NCI-H446 treated with DMSO at 0.1 percent for 48 hours (cell line): Measurements from ENCODE around the gene CDH4.

Experiments used
- DNase-seq: peaks from one replicate; lab custom pipeline; 2025; lab: John Stamatoyannopoulos, UW

Gene CDH4

DNA sequence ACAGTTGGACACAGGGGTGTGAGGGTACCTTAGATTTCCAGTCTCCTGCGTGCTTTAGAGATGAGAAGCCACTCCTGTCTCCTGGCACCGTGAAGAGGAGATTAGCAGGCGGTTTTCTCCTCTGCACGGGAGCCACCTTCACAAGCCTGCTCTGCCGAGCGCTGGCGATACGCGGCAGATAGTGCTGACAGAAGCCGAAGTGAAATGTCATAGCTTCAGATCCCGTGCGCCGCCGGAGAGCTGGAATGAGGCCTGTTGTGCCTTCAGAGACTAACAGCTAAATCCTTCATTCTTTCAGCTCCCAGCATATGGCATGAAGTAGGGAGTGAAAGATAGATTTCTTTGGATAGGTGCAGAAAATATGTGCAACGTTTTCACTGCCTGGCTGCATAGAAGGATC lies 442.6 kb downstream of the CDH4 start:
- DNase-seq = no peak

GRCh38 chr20:61695741-61696140 lies 443.7 kb downstream of the CDH4 start:
- DNase-seq = no peak

DNA sequence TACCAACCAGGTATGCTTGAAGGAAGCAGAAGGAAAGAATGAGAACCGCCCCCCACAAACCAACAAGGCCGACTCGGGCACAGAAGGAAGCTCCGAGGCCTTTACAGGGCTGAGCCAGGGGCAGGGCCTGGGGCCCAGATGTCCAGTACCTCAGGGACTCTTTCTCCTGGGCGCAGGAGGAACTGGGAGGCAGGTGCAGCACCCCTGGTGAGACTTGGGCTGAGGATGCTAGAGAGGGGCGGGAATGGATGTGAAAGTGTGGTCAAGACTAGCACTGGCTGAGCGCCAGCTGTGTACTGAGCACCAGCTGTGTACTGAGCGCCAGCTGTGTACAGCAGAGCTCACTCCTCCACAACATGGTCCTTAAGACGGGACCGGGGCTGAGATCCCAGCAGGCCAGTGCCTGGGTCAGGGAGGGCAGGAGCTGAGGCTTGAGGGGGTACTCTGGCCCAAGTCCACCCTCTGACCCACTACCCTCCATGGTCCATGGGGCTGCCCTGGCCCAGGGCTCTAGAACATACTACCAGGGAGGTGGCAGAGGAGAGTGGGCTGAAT lies 444.2 kb downstream of the CDH4 start:
- no peak for DNase-seq

DNA sequence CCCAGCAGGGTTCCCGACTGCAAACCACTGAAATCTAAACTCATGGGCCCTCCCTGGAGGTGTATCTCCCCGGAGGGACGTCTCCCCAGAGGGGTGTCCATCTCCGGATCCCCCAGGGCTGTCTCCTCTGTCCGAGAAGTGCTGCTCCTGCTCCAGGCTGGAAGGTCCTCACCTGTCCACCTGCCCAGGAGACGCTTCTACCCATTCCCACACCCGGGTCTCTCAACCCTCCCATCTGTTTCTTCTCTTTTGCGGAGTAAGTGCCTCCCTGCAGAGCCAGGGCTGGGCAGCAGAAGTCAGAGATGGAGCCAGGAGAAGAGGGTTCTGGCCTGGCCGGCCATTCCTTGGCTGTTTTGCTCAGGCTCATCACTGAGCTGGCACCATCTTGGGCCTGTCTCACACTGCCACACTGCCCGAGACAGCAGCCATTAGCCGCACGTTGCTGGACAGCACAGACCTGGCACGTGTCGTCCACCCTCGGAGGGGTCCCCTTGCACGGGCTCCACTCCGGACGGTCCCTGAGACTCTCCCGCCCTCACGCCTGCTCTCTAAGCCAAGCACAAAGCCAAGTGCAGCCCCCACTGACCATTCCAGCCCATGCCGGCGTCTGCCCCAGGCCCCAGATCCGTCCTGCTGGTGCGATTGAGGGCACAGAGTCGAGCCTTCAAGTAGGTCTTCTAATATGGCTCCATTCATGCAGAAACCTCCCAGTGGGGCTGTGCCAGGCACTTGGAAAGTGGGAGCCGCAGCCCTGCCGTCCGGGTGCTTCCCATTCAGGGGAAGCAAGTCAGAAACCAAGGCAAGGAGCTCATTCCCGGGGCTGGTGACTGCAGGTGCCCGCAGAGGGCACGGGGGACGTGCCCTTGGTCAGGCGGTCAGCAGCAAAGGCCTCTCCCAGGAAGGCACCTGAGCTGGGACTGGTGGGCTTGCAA lies 445.9 kb downstream of the CDH4 start:
- DNase-seq = no peak

DNA sequence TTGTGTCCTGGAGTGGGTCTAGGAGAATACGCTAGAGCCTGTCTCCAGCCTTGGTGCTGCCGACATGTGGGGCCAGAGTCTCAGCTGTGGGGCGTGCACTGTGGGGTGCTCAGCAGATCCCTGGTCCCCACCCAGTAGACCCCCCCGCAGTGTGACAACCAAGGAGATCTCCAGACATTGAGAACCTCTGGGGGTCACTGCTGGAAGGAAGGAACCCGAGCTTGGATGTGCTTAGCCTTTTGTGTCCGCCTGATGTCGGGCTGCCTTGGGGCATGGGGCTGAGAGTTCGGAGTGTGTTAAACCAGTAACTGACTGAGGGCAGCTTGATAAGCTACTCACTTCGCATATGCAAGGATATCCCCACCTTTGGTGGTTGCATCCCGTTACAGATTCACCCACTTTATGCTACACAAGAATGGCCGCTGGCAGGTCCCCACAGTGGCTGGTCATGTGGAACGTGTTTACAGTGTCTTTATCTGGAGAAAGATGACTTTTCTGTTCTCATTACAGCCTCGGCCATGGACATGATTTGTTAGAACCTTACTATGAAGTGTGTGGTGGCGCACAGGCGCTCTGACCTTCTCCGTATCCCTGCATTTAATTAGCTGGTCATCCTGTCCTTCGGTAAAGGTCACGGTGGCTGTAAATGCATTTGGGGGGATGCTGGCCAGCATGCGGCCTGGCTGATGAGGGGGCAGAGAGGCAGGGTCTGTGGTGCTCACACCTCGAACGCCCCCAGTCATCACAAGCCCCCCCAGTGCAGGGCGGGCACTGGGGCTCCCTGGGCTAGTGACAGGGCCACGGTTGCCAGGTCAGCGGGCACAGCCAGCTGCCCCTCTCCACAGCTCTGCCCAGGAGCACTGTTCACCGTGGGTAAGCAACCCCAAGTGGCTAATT lies 446.8 kb downstream of the CDH4 start:
- DNase-seq = no peak

- DNase-seq = no peak
Observed at GRCh38 chr20:61699495-61700374, 447.7 kb downstream of the CDH4 start.

DNA sequence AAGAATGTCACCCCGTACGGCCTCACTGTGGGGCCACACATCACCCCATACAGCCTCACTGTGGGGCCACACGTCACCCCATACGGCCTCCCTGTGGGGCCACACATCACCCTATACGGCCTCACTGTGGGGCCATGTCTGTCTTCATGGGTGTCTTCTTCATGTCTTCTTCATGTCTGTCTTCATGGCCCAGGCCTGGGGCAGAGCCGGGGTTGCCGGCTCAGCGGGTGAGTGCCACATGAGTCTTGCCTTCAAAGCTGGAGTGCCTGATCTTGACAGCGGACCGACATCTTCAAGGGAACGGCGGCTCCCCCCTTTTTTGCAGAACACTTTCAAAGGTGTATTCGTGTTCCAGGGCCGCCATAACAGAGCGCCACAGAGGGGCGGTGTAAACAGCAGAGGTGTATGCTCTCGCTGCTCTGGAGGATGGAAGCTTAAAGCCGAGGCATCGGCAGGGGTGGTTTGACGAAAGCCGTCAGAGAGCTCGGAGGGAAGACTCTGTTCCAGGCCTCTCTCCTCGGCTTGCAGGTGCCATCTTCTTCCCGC lies 448.6 kb downstream of the CDH4 start:
- DNase-seq = no peak

DNA sequence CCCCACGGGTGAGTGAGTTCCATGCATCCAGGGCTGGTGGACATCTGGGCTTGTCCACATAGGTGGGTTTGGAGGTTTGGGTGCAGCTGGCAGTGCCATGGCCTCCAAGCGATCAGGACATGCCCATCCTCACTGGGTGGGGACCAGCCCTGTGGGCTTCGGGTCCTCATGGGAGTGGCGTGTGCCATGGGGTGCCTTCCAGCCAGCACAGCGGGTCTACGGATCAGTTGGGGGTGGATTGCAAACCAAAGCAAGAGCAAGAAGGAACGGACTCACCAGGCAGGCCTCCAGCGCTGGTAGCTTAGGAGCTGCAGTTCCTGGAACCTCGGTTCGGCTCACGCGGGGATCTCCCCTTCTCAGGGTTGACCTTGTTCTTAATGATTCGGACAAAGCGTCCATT lies 449.3 kb downstream of the CDH4 start:
- DNase-seq = no peak

- DNase-seq = no peak
Observed at GRCh38 chr20:61701802-61702201, 449.7 kb downstream of the CDH4 start.

DNA sequence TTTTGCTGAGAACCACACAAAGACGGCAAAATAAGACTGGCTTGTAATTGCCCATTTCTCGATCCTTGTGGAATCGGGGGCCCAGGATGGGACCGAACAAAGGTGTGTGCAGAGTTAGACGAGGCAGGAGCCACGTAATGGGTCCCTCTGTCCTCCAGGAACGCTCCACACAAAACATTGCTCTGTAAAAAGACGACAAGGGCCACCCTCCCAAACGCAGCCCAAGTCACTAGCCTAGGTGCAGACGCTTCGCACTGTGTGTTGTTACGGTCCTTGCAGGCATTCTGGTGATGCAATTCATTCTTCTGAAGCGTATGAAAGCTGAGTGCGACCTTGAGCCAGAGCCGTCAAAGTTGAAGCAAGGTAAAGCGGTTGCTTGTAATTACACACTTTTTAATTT lies 450.2 kb downstream of the CDH4 start:
- DNase-seq = no peak

- no peak for DNase-seq
Observed at GRCh38 chr20:61704661-61705060, 452.6 kb downstream of the CDH4 start.

GRCh38 chr20:61705386-61706258 lies 453.6 kb downstream of the CDH4 start:
- no peak for DNase-seq

- DNase-seq = no peak
Observed at GRCh38 chr20:61706259-61706961, 454.3 kb downstream of the CDH4 start.

DNA sequence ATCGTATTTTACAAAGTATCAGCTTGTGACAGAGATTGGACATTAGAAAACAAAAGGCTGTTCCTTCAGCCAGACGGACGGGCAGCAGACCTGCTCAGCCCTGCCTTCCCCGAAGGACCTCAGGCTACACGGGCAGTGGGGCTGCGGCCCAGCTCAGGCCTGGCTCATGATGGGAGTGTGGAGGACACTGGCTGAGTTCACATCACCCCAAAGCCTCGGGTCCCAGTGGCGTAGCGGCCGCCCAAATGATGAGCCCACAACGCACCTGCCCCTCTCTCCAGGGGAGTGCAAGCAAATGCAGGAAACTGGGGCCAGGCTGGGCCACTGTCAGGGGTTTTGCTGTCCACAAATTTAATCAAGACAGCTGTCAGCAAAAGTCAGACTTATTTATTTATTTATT lies 456.8 kb downstream of the CDH4 start:
- no peak for DNase-seq

DNA sequence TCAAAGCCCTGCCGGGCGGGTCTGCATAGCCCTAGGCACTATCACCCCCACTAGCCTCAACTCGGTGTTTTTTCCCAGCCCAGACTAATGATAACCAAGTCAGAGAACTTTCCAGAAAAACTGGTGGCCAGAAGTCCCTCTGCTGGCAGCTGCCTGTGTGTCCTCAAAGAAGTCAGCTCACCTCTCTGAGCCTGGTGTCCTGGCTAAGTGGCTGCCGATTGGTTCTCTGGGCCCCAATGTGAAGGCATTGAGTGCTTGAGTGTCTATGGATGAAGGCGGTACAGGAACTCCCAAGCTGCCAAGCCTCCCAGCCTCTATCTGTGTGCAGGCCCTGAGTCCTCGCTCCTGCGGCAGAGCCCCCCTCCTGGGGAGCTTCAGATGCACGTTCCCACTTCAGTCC lies 458.0 kb downstream of the CDH4 start:
- no peak for DNase-seq

- DNase-seq = no peak
Observed at GRCh38 chr20:61712688-61713087, 460.6 kb downstream of the CDH4 start.

DNA sequence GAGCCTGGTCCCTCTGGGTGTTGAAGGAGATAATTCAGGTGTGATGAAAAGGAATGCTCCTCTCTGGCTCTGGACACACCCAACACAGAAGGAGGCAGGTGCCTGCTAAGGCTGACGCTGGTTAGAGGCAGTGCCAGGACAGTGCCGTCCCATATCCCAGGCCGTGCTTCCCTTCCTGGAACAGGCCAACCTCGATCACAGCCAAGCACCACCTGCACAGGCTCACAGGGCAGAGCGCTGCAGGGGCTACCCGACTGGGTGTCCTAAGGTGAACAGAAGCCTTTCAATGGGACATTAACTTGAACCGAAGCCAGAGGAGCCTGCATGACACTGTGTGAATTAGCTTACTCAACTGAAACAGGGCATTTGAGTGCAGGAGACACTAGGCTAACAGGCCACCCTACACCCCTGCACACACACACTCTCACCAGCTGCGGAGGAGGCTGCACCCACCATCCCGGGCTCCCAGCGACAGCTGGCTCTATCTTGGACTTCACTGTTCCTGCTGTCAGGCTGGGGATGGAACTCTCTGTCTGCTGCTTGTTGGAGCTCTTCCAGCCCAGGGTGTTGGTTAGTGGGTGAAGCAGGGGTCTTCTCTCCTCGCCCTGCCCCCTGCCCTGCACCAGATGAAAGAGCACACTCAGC lies 466.4 kb downstream of the CDH4 start:
- DNase-seq = no peak

DNA sequence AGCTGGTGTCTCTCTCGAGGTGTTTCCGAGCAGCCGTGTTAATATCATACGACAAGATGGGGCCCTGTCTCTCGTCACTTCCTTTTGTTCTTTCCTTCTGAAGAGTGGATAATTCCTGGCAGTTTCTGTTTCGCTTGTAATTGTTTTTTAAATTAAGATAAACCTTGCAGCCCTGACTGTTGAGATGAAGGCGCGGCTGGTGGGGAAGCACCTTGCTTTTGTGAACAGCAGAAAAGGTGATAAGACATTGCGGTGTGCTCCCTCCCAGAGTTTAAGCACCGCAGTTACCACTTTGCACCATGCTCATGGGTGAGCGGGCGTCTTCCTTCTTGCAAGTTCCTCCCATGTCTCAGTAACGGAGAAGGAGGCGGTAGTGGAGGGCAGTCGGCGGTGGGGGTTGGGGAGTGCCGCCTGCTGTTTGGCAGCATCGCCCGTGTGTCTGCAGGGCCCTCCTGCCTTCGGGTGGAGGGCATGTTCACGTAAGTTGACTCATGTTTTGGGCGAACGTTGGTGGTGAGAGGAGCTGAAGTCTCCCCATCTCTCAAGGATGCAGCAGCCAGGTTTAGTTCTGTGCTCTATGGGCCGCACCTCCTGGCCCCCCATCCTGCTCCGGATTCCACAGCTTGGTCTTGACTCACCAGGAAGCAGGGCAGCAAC lies 467.8 kb downstream of the CDH4 start:
- DNase-seq = no peak

DNA sequence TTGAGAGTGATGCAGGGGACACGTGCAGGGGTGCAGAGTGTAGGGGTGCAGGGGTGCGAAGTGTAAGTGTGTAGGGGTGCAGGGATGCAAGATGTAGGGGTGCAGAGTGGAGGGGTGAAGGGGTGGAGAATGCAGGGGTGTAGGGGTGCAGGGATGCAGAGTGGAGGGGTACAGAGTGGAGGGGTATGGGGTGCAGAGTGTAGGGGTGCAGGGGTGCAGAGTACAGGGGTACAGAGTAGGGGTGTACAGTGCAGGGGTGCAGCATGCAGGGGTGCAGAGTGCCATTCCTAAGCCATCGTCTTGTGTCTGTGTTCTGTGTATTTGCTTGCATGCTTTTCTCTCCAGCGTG lies 468.3 kb downstream of the CDH4 start:
- DNase-seq = no peak
